Upper lobe of left lung (tissue), 6 donors: ENCODE results near the gene SLC35D3. TPM values are rescaled to one million over a fixed set of nuclear protein-coding genes. Genes with fewer than 3 reads are reported as not detected.

Experiments
- ATAC-seq, 2 donors: fragments of 200-7000 bp; cut with Tn5 transposase; one replicate each; pipeline ENCODE4 v1.9.1; 2022; ENCODE audit warnings: mild to moderate bottlenecking in 2 of 2, moderate library complexity in 2 of 2; ENCODE audit not compliant: low FRiP score in 2 of 2
- DNase-seq, 2 donors: peaks; one replicate each; pipeline ENCODE4 v3.0.0-alpha.2; 2019 to 2020
- H3K27ac ChIP-seq, 4 donors: fragments of 200-600 bp; sonication (generic); one replicate each; pipeline ENCODE4 v1.5.1; 2016 to 2019
- H3K27me3 ChIP-seq, 4 donors: fragments of 200-600 bp; sonication (generic); one replicate each; pipeline ENCODE4 v1.5.1; 2017 to 2019
- H3K36me3 ChIP-seq, 4 donors: fragments of 200-600 bp; sonication (generic); one replicate each; pipeline ENCODE4 v1.5.1; 2016 to 2019
- H3K4me1 ChIP-seq, 4 donors: fragments of 200-600 bp; sonication (generic); one replicate each; pipeline ENCODE4 v1.5.1; 2018 to 2019
- H3K4me3 ChIP-seq, 4 donors: fragments of 200-600 bp; sonication (generic); one replicate each; pipeline ENCODE4 v1.5.1; 2017 to 2019; ENCODE audit warnings: mild to moderate bottlenecking in 2 of 4, moderate library complexity in 1 of 4
- H3K9me3 ChIP-seq, 4 donors: fragments of 200-600 bp; sonication (generic); one replicate each; pipeline ENCODE4 v1.5.1; 2018 to 2019
- CTCF ChIP-seq, 6 experiments: fragments of 450-650 bp in 4 of 6; fragments of 200-600 bp in 2 of 6; sonication (generic) in 2 of 6; IDR thresholded peaks; one replicate each; pipeline ENCODE4 v1.5.1; 2016 to 2019; ENCODE audit warnings: antibody characterized with exemption in 6 of 6
- EP300 ChIP-seq, 4 donors: sonication (generic); formaldehyde crosslinking; IDR thresholded peaks; one replicate each; pipeline ENCODE4 v1.5.1; 2017; ENCODE audit warnings: antibody characterized with exemption in 4 of 4, control low read depth in 2 of 4
- POLR2A ChIP-seq, 4 donors: fragments of 450-650 bp; IDR thresholded peaks; one replicate each; pipeline ENCODE4 v1.5.1; 2016 to 2017; ENCODE audit warnings: antibody characterized with exemption in 4 of 4, mild to moderate bottlenecking in 2 of 4
- POLR2AphosphoS5 ChIP-seq, 2 donors: sonication (generic); formaldehyde crosslinking; IDR thresholded peaks; one replicate each; pipeline ENCODE4 v1.5.1; 2017; ENCODE audit warnings: antibody characterized with exemption in 2 of 2
- WGBS, 2 donors: methylation state at CpG; one replicate each; pipeline ENCODE4 v1.1.5; 2017 to 2018; 5-methylcytosine and 5-hydroxymethylcytosine counted together
- total RNA-seq, 6 donors: library from RNA; depleted of rRNA in 4 of 6; stranded (reverse); fragments of >200 nt in 4 of 6; gene quantifications; one replicate each; pipeline versions ENCODE4 v1.1.0 to v1.2.1, GENCODE V29; 2016 to 2021
- donor health status: DM: no; HTN: no; CAD: no; lungs with moderate emphysema.
- donor health status: DM: no; HTN: yes; CAD: no; lungs with severe emphysema.

SLC35D3 gene
- total RNA-seq, 6 donors from 2014 or later: 0.13 TPM; not detected in 5

GRCh38 chr6:136887953-136888352, 34.1 kb upstream of the SLC35D3 start:
- Histone ChIP-seq H3K9me3 (no peaks in the 10 kb centered on the region), H3K27ac (no peak overlapping the region), H3K36me3 (no peaks in the 10 kb centered on the region), H3K4me3 (no peak overlapping the region), H3K4me1 (no peaks in the 10 kb centered on the region), H3K27me3 (no peaks in the 10 kb centered on the region)
- 0% methylated on average over 1 of the region's 1 CpG for WGBS, 2 donors
- DNase-seq (no peak), ATAC-seq (no peak)
- TF ChIP-seq CTCF (IDR thresholded peaks at IDR 0.05) (no peak), POLR2A (IDR thresholded peaks at IDR 0.05) (no peak), EP300 (IDR thresholded peaks at IDR 0.05) (no peak), POLR2AphosphoS5 (IDR thresholded peaks at IDR 0.05) (no peak)

DNA sequence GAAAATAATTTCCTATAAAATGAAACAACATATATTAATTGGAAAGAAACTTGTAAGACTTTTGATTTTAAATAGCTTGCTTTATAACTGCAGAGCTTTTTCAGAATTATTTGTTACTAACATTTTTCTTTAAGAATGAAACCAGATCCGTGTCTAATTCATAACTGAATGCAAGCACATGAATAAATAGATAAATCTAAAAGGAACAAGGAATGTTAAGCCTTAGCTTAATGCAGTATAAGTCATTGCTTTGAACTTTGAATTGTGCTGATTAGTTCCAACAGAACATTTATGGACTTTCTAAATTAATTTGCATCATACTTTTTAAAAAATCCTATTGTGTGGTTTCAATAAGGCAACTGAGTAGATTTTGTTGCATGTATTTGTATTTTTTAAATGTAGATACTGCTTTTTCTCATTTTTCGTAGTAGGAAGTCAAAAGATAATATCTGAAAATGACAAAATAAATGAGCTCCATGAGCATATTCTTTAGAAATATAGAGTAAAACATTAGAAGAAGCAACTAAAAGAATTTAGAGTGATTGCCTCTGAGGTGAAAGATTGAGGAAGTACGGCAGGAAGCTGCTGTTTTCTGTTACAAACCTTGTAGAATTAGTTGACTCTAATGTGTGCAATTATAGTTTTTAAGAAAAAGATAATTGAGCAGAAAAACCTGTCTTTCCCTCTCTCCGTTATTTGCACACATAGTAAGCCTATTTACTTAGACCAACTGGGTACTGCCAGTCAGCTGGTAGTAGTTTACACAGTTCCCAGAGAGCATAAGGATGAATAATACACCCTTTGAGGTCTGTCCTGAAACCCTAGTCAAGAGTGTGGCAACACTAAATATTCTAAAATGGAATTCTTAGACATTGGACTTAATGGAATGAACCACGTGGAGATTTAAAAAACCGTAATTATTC, 32.6 kb upstream of the SLC35D3 start:
- no peak for TF ChIP-seq CTCF (IDR thresholded peaks at IDR 0.05)
- no peak for TF ChIP-seq POLR2A (IDR thresholded peaks at IDR 0.05)
- TF ChIP-seq POLR2AphosphoS5 (IDR thresholded peaks at IDR 0.05): no peak
- TF ChIP-seq EP300 (IDR thresholded peaks at IDR 0.05): no peak
- DNase-seq: no peak
- no peak overlapping the region for H3K4me3 ChIP-seq
- no peaks in the 10 kb centered on the region for H3K9me3 ChIP-seq
- no peak for ATAC-seq
- WGBS, 2 donors: 54% methylated on average over 6 of the region's 6 CpGs
- H3K27me3 ChIP-seq: no peaks in the 10 kb centered on the region
- H3K36me3 ChIP-seq: no peaks in the 10 kb centered on the region
- no peak overlapping the region for H3K27ac ChIP-seq
- H3K4me1 ChIP-seq: no peaks in the 10 kb centered on the region

DNA sequence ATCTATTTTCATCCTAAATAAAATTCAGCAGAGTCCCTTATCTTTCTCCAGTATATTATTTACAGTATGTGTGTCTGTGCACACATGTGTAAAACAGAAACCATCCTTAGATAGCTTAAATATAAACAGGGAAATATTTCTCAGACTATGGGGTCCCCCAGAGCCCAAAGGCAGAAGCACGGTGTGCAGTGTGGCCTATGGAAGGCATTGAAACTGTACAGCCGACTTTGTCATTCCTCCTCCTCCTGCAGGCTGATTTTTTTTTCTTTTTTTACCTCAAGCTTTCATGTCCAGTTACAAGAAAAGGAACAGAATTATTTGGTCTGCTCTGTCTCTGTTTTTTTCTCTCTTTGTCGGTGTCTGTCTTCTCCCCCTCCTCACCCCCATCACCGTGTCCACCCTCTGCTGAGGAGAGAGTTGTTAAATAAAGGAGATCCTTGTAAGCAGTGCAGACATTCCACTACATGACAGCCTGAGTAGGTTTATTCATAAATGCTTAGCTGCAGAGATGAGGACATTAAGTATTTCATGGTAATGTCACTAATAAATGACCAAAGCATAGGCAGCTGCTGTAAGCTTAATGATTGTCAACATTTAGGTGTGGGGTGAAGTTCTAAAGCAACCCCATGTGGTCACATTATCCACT, 31.8 kb upstream of the SLC35D3 start:
- no peaks in the 10 kb centered on the region for H3K4me1 ChIP-seq
- no peak for TF ChIP-seq CTCF (IDR thresholded peaks at IDR 0.05)
- no peak for TF ChIP-seq POLR2AphosphoS5 (IDR thresholded peaks at IDR 0.05)
- TF ChIP-seq EP300 (IDR thresholded peaks at IDR 0.05): no peak
- TF ChIP-seq POLR2A (IDR thresholded peaks at IDR 0.05): no peak
- no peak for ATAC-seq

DNA sequence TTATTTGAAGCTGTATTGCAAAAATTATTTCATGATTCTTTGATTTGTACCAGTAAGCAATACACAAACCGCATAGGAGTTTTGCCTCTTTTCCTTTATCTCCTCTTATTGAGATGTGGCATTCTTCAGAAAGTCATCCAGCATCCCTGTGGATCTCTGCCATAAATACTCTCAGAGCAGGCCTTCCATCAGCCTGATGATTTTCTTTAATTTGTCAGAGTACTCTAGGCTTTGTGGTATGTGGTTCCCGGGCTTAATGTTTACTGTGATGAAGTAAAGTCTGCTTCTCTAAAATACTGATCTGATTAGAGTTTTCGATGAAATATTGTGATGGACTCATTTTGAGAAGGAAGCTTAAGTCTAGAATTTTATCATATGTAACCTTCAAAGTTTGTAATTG, 31.1 kb upstream of the SLC35D3 start:
- no peak for TF ChIP-seq POLR2AphosphoS5 (IDR thresholded peaks at IDR 0.05)
- no peak for TF ChIP-seq POLR2A (IDR thresholded peaks at IDR 0.05)
- TF ChIP-seq EP300 (IDR thresholded peaks at IDR 0.05): no peak
- no peak for TF ChIP-seq CTCF (IDR thresholded peaks at IDR 0.05)
- Histone ChIP-seq H3K4me3 (no peak overlapping the region), H3K27me3 (no peaks in the 10 kb centered on the region), H3K27ac (no peak overlapping the region), H3K4me1 (no peaks in the 10 kb centered on the region), H3K36me3 (no peaks in the 10 kb centered on the region), H3K9me3 (no peaks in the 10 kb centered on the region)
- 77 to 90% methylated on average over 3 of the region's 3 CpGs for WGBS, 2 donors
- ATAC-seq (no peak), DNase-seq (no peak)

More for the DNA sequence above, 31.8 kb upstream of the SLC35D3 start:
- H3K9me3 ChIP-seq: no peaks in the 10 kb centered on the region
- no peaks in the 10 kb centered on the region for H3K27me3 ChIP-seq
- DNase-seq: no peak
- 54 to 65% methylated on average over 4 of the region's 4 CpGs for WGBS, 2 donors
- no peaks in the 10 kb centered on the region for H3K36me3 ChIP-seq
- H3K4me3 ChIP-seq: no peak overlapping the region
- H3K27ac ChIP-seq: no peak overlapping the region
